Kidney capillary endothelial cell (primary cell): ENCODE data around the gene SLC25A33.
"Not testable (repeated sequence)": the region's sequence is repeated elsewhere in the genome, so short reads cannot be mapped to it uniquely, and the experiment has no call there.

Experiments
- DNase-seq: peaks from one replicate; pipeline ENCODE4 v3.0.0-alpha.2; 2018; ENCODE audit warnings: low spot score

Gene SLC25A33, protein sequence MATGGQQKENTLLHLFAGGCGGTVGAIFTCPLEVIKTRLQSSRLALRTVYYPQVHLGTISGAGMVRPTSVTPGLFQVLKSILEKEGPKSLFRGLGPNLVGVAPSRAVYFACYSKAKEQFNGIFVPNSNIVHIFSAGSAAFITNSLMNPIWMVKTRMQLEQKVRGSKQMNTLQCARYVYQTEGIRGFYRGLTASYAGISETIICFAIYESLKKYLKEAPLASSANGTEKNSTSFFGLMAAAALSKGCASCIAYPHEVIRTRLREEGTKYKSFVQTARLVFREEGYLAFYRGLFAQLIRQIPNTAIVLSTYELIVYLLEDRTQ

DNA sequence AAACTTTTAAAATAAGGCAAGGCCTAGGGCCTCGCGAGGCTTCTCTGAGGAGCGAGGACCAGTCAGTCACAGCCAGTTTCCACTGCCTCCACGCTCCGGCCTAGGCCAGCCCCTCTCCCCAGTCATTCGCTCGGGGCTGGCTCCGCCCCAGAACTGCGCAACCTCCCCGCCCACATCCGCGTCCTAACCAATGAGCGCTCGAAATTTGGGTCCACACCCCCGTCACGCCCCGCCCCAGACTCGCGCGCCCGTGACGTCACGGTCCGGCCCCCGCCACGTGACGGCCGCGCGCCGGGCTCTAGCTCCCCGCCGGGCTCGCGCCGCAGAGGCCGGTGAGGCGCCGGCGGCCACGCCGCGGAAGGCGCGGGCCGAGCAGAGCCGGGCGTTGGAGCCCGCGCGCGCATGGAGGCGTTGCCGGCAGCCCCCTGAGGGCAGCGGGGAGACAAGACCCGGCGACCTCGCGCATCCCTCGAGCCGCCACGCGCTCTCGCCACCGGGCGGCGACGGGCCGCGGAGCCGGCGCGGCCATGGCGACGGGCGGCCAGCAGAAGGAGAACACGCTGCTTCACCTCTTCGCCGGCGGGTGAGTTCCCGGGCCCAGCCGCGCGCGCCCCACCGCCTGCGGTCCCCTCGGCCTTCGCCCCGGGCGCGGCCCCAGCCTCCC lies at the start of gene SLC25A33:
TSS of gene SLC25A33 (plus strand) at position 301 of the 664 bp plus-strand sequence. CDS start at position 528, 227 bp downstream.
- DNase-seq = peak; percentile 91

DNA sequence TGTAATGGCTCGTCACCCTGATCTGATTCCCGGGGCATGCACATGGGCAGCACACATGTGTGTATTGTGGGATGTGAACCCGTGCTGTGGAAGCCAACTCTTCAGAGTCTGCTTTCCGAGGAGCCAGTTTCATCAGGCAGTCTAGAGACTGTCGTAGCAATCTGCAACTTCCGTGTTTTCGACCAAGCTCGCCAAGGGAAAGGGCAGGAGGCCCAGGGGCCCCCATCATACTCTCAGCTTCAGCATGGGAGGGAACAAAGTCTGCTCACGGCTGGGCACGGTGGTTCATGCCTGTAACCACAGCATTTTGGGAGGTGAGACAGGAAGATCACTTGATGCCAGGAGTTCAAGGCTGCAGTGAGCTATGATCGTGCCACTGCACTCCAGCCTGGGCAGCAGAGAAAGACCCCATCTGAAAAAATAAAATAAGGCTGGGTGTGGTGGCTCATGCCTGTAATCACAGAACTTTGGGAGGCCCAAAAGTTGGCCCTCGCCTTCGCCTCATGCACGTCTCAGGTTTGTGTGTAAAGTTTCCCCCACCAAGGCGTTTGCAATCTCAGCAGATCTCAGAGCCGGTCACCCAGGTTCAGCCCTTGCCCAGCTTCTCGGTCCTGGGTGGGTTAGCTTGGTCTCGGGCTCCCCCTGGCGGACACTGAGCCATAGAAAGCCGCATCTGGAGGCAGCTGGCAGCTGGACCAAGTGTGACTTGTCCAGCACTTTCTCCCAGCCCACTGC lies 48.5 kb upstream of the SLC25A33 start:
- peak; percentile 73 for DNase-seq

DNA sequence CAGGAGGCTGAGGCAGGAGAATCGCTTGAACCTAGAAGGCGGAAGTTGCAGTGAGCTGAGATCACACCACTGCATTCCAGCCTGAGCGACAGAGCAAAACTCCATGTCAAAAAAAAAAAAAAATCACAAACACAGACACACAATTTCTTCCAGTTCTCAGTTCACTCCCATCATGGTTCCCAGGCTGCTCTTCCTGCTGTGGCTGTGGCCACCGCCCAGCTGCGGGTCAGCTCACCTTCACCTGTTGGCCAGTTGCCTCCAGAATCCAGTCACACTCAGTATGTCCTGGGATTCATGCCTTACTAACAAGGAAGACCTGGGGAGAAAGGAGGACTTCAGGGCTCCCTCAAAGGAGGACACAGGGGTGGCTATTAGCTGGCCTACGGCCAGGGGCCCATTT lies 45.9 kb upstream of the SLC25A33 start:
- no peak for DNase-seq

DNA sequence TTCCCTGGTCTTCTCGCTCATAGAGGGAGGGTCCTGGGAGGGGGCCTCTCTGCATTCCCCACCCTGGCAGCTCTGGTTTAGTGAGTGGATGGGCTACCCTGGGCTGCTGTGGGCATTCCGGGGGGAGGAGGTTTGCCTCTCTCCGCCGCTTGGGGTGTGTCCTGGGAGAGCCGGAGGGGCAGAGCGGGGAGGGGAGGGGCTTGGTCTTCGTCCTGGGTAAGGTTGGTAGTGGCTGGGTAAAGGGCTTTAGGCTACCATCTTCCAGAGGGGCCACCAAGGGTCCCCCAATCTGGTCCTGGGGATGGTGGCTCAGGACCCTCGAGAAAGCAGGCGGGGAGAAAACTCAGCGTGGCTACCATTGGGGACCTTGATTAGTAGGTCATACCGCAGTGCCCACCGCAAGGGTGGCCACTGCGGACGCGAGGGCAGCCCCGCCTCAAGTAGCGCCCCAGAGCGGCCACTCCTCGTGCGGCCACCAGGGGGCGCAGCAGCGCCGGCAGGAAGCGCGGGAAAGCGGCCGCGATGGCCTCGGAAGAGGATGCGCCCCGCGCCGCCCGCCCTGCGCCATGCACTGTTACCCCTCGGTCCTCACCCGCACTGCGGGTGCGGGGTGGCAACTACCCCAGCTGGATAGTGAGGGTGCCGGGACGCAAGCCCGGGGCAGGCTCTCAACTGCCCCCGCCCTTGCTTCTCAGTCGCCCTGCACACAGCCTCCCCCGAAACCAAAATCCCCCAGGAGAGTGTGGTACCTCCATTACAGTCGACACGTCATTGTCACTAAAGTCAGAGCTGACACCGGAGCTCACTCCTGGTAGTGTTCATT lies 44.1 kb upstream of the SLC25A33 start:
- DNase-seq = peak; percentile 32

DNA sequence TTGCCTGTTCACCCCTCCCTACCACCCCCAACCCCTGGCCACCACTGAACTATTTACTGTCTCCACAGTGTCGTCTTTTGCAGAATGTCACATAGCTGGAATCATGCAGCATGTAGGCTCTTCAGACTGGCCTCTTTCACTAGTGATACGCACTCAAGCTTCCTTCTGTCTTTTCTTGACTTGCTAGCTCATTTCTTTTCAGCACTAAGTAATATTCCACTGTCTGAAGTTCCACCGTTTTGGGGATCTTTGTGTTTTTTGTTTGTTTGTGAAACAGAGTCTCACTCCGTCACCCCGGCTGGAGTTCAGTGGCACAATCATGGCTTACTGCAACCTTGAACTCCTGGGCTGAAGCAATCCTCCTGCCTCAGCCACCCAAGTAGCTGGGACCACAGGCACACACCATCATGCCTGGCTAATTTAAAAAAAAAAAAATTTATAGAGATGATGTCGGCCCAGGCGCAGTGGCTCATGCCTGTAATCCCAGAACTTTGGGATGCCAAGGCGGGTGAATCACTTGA lies 43.4 kb upstream of the SLC25A33 start:
- DNase-seq = no peak

DNA sequence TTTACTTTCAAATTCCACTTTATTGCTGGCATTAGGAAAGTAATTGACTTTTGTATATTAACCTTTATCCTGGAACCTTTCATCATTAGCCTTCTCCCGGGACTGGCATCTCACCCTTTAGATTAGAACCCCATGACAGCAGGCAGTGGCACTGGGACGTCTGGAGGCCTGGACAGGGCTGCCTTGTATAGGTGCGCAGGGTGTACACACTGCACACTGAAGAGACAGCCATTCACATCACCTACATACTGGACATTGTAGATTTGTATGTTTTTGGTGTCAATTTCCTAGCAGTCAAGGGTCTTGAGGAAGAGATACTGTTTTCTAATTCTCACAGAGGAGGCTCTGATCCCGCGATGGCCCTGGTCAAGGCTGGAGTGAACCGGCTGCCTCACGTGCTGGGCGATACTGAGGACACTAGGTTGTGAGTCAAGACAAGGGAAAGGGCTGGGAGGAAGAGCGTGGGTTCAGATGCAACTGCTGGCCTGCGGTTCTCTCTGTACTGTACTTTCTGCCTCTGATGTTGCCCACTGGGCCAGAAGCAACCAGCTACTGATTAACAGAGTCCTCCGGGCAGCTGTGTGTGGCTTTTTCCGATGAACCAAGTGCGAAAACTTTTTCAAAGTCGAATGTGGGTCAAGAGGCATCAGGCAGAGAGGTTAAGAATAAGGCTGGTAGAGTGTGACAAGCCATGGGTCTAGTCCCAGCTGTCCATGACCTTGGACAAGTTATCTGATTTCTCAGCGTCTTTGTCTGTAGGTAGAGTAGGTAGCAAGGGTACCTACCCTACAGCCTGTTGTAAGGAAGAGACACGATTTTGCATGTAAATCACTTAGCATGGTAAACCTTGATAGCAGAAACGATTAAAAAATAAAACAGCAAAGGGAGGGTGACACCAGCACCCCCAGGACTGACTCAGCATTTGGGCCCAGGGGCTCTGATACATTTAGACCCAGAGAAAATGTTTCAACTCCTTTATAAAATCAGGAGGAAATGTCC lies 38.2 kb upstream of the SLC25A33 start:
- DNase-seq = no peak

DNA sequence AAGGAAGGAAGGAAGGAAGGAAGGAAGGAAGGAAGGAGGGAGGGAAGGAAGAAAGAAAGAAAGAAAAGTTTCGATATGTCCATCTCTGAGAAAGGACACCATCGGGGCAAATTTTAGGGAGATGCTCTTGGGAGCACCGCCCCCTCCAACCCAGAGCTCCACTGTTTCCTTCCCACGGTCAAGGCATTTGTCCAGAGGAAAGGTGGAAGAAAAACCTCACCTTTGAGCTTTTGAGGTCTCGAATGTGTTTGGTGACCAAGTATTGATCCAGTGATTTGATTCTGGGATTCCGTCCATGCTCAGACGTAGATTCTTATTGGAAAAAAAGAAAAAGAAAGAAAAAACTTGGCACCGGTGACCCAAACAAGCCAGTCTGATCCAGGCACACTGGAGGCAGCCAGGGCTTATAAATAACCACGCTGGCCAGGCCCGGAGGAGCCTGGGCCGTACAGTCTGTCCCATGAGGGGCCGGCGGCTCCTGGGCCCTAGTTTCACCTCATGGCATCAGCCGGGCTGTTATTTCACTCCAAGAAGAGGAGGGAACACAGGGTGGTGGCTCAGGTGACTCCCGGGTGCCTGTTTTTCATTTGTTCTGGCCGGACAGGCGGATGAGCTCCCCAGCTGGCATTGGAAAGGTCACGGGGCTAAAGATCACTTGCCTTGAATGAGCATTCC lies 36.1 kb upstream of the SLC25A33 start:
- no peak for DNase-seq

DNA sequence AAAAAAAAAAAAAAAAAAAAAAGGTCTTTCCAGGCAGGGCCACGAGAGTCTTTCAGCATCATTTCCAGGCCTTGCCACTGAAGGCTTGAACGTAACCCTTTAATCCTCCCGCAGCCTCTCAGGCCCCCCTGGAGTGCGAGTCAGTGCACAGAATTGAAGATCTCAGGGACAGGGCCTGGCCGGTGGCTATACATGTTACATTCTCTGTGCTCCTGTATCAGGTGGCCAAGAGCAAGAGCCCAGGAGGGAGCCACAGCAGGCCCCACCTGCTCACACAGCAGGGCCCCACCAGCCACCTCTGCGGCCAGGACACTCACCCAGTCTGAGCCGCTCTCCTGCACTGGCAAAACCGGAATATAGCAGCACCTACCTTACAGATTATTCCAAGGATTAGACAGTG lies 34.1 kb upstream of the SLC25A33 start:
- no peak for DNase-seq

DNA sequence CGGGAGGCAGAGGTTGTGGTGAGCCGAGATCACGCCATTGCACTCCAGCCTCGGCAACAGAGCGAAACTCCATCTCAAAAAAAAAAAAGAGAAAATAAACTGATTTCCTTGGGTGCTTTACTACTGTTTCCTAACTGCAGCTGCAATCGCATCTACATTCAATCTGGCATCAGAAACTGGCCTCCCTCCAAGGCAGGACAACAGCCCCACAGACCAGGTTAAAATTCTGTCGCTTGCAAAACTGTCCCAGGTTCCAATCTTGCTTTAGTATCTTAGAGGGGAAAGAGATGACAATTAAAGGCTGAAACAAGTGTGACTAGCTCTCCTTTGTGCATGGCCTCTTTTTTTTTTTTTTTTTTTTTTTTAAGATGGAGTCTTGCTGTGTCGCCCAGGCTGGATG lies 32.4 kb upstream of the SLC25A33 start:
- DNase-seq = no peak

DNA sequence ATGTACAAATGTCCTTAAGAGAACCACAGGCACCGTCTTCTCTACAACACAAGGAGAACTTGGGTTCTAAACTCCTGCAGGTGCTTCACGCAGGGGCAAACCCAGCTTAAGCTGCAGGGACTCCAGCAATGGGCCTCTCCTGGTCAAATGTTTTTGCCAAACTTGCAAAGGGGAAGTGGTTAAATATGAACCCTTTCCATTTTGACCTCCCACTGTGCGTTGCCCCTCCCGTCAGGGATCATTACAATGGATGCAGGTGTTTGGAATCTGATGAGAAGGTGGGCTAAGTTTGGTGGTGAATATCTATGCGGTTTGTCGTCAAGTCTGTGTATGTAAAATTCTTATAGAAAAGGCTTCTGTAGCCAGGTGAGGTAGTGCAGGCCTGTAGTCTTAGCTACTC lies 29.1 kb upstream of the SLC25A33 start:
- no peak for DNase-seq

DNA sequence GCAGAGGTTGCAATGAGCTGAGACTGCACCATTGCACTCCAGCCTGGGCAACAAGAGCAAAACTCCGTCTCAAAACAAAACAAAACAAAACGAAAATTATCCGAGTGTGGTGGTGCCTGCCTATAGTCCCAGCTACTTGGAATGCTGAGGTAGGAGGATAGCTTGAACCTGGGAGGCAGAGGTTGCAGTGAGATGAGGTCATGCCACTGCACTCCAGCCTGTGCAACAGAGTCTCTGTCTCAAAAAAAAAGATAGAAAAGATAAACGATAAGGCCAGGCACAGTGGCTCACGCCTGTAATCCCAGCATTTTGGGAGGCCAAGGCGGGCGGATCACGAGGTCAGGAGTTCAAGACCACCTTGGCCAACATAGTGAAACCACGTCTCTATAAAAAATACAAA lies 23.7 kb upstream of the SLC25A33 start:
- not testable (repeated sequence) for DNase-seq

DNA sequence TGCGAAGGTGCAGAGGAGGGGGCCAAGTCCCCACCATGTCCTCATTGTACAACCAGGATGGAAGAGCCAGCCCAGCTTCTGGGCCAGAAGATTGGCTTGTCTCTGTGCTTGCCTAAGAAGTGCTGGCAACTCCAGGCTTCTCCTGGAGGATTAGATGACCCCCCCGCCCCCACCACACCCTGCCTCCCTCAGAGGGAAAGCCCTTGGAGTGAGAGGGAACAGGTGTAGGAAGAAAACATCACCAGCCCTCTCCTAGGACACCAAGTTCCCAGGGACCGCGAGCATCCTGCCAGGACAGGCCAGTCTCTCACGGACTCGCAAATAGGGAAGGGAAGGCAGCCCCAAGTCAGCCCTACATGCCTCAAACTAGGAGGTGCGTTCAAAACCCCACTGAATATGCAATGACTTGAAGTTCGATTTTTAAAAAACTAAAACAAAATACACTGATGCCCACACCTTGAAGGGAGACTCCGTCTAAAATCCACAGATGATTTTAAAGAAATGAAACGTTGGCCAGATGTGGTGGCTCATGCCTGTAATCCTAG lies 20.7 kb upstream of the SLC25A33 start:
- DNase-seq = no peak

DNA sequence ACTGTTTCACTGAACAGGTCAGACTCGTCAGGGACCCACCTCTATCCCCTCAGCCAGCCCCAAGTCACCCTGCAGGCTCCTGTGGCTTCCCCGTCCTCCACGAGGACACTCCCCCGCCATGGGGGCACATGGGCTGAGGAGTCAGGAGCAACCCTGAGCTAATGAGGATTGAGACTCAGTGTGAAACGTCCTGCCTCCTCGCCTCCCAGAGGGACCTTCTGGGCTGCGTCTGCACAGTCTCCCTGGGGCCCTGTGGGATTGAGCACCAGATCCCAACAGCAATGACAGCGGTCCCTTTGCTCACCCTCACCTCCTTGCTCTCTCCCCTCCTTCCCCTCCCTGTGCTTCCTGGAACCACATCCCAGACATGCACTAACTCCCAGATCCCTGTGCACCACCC lies 18.9 kb upstream of the SLC25A33 start:
- DNase-seq = no peak

DNA sequence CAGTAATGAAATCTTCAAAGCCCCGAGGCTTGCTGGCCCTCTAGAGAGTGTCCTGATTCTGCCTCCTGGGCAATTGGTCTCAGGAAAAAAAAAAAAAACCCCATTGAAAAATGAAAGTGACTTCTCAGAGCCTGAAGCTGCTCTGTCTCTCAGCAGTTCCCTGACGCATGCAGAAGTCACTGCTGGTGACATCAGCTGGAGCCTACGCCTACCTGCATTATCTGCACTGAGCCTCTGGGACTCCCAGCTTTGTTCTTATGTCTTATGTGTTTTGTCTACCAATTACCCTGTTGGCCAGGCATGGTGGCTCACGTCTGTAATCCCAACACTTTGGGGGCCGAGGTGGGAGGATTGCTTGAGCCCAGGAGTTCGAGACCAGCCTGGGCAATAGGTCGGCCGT lies 10.1 kb upstream of the SLC25A33 start:
- no peak for DNase-seq

DNA sequence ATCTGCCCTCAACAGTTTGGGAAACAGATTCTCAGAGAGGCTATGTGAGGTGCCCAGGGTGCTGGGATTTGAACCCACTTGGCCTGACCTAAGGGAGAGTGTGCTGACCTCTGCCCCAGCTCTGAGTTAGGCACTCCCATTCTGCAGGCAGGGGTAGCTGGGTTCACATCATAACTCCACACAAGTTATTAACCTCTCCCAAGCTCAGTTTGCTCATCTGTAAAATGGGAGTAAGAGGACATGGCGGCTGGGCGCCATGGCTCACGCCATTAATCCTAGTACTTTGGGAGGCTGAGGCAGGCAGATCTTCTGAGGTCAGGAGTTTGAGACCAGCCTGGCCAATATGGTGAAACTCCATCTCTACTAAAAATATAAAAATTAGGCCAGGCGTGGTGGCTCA lies 8.9 kb upstream of the SLC25A33 start:
- DNase-seq = no peak

DNA sequence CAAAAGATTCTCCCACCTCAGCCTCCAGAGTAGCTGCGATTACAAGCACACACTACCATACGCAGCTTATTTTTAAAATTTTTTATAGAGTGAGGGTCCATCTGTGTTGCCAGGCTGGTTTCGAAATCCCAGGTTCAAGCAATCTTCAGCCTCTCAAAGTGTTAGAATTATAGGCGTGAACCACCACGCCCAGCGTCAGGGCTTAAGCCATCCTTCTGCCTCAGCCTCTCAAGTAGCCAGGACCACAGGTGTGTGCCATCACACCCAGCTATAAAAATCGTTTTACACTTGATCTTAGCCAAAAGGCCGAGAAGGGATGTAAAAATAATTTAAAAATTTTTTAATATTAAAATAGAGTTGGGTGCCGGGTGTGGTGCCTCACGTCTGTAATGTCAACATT lies 4.3 kb upstream of the SLC25A33 start:
- DNase-seq = no peak

DNA sequence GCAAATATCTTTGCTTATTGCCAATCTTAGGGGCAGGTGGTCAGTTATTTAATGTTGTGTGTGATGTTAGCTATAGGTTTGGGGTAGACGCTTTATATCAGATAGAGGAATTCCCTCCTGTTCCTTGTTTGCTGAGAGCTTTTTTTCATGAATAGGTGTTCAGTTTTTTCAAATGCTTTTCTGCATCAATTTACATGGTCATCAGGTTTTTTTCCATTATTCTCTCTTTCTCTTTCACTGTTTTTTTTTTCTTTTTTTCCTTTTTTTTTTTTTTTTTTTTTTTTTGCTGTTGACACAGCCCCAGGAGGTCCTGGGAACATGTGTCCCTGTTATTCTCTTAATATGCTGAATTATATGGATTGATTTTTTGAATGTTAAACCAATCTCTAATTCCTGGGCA lies 3.0 kb upstream of the SLC25A33 start:
- DNase-seq = no peak

DNA sequence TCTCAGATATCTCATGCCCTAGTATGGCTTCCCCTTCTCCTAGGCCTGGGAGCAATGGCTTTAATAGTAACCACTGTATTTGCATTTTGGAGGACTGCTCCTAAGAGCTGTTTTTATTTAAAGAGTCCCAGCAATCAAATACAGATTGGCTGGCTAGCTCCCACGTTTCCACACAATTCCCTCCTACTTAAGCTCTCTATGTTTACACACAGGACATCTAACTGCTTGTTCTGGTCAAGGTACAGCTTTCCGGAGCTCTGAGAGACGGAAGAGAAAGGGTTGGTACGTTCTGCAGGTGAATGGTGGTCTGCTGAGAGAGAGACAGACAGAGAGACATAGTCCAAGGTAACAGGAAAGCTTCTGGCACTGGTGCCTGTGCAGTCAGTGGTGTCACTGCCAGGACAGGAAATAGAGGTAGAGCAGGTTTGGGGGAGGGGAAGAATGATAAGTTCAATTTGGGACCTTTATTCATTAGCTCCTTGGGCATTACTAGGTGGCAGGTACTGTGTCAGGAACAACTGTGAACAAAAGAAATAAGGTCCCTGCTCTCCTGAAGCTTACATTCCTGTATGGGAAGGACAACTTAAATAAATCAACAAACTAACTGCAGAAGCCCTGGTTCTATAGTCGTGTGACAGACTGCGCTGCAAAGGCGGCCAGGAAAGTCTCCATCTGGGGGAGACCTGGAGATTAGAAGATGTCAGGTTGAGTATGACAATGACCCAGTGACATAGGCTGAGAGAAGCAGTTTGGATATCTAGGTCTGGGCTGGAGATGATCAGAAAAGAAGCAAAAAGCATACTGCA lies 1.2 kb upstream of the SLC25A33 start:
- DNase-seq = no peak

DNA sequence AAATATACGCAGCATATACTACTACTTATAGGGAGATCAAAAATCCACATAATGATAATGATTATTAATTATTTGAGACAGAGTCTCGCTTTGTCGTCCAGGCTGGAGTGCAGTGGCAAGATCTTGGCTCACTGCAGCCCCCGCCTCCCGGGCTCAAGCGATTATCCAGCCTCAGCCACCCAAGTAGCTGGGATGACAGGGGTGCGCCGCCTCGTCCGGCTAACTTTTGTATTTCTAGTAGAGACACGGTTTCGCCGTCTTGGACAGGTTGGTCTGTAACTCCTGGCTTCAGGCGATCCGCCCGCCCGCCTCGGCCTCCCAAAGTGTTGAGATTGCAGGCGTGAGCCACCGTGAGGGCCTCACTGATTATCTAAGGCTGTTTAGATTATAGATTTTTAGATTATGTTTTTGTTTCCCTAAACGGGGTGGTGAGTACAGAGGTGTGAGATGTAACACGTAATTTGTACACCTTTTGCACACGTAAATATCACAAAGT lies 548 bp upstream of the SLC25A33 start:
- no peak for DNase-seq
